ENCODE data around the gene CCDC24. TPM values are rescaled to one million over a fixed set of nuclear protein-coding genes. Genes with fewer than 3 reads are reported as not detected.

CCDC24 gene
- total RNA-seq, 4 donors from 2014 or later = 0.57 to 4.4 (median 2.4) TPM

- no peak for TF ChIP-seq CTCF (IDR thresholded peaks at IDR 0.05; ENCODE audit: low read depth)
Observed at GRCh38 chr1:43990271-43991199, 864 bp upstream of the CCDC24 start.

DNA sequence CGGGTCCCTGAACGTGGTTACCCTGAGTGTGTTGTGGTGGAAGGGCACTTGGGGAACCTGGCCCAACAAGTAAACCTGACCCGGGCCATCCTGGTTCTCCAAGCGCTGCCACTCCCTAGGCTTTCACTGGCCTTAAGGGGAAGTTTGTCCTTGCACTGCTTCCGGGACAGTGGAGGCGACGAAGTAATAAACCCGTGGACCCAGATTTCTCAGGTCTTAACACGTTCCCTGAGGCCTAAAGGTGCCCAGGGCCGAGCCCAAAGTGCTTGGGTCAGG, 261 bp upstream of the CCDC24 start:
- no peak for TF ChIP-seq CTCF (IDR thresholded peaks at IDR 0.05; ENCODE audit: low read depth)

DNA sequence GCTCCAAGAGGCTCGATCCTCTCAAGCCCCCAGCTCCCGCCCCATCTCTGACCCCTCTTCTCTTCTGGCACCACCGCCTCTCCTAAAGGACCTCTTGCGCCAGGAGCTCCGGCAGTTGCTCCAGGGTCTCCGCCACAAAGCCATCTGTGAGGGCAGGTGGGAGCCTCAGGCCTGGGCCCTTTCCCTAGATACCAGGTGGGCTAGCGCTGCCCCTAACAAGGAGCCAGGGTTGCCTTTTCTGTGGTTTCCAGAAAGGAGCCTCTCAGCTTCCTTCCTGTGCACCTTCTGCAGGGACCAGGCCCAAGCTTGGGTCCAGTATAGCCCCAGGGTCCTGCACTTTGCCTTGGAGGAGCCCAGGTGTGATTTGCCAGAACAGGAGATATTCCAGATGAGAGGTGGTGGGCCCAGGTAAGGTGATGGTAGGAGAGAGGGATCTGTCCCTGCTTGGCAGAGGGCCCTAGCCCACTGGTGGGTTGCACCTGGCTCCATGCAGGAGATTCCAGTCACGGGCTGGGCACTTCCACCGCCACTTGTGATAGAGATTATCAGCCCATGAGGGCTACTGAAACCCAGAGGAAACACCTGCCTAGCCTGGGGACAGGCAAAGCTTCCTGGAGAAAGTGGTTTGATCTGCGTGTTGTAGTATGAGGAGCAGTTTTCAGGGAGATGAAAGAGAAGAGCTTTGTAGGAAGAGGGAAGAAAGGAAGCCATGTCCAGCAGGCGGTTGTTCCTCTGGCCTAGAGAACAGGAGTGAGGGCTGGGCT, 1.0 kb downstream of the CCDC24 start:
- no peak for TF ChIP-seq CTCF (IDR thresholded peaks at IDR 0.05; ENCODE audit: low read depth)

GRCh38 chr1:43993206-43993914, 2.0 kb downstream of the CCDC24 start:
- no peak for TF ChIP-seq CTCF (IDR thresholded peaks at IDR 0.05; ENCODE audit: low read depth)

DNA sequence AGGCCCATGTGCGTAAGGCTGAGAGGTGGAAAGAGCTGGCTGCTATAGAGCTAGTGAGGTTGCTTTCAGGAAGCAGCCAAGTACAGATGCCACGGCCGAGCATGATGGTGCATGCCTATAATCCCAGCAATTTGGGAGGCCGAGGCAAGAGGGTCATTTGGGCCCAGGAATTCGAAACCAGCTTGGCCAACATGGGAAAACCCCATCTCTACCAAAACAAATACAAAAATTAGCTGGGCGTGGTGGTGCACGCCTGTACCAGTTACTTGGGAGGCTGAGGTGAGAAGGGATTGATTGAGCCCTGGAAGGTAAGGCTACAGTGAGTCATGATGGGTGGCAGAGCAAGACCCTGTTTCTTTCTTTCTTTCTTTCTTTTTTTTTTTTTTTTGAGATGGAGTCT, 2.7 kb downstream of the CCDC24 start:
- TF ChIP-seq CTCF (IDR thresholded peaks at IDR 0.05; ENCODE audit: low read depth) = no peak

DNA sequence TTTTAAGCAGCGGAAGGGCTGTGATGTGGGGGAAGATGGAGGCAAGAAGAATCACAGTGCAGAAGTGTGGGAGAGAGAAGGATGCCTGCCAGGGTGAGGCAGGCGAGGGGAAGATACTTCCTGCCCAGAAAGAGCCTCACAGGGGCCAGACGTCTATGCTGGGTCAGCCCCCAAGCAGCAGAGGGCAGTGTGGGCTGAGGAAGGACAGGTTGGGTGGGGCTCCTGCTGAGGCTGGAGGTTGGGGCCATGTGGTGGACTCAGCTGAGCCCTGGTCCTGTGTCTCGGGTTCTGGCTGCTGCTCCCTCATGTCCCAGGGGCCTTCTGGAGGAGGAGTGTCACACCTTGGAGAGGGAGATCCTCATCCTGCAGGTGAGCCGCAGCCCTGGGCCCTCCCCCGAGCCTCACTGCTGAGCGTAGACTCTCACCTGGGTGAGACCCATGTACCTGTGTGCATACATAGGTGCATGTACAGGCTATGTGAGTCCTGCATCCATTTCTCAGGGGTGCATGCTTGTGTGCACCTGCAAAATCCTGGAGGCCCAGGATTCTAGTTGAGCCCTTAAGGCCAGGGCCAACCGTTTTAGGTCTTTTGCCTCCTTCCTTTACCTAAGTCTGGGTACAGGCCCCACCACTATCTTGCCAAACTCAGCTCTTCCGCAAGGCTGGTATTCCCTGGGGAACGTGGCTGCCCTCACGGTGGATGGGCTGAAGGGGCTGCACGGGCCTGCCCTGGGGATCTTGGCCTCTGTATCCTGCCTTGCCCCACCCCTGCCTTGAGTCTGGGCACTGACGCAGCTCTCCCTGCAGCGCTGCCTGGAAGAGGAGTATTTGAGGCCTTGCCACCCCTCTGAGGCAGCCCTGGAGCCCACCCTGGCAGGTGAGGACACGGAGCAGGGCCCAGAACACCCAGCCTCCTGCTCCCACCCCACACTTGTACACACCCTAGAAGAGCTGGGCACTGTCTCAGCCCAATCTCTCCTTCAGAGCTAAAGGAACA, 3.7 kb downstream of the CCDC24 start:
- TF ChIP-seq CTCF (IDR thresholded peaks at IDR 0.05; ENCODE audit: low read depth) = no peak
